Neural cell (in vitro differentiated cells): Measurements from ENCODE around the gene PGS1. TPM values are rescaled to one million over a fixed set of nuclear protein-coding genes. Genes with fewer than 3 reads are reported as not detected.

Source experiments
- H2AFZ ChIP-seq: fragments of 200-600, 300-800 bp; sonication (generic), shearing (Covaris generic); 2 replicates; pipeline ENCODE4 v1.6.0; 2014; ENCODE audit warnings: low read depth, mild to moderate bottlenecking, antibody characterized with exemption, low read length, moderate library complexity
- H3F3A ChIP-seq: fragments of 200-600 bp; shearing (Covaris generic); 2 replicates; pipeline ENCODE4 v1.6.1; 2016; ENCODE audit warnings: mild to moderate bottlenecking, moderate library complexity, mixed read lengths, antibody characterized with exemption, low read length; ENCODE audit not compliant: insufficient read depth, poor library complexity, severe bottlenecking
- H3K27ac ChIP-seq: fragments of 200-600, 300-800 bp; sonication (generic), shearing (Covaris generic); 2 replicates; pipeline ENCODE4 v1.5.1; 2014; ENCODE audit warnings: mild to moderate bottlenecking, low read length, moderate library complexity
- H3K27me3 ChIP-seq: fragments of 300-800, 200-600 bp; sonication (generic), shearing (Covaris generic); 2 replicates; pipeline ENCODE4 v1.6.0; 2014; ENCODE audit warnings: mild to moderate bottlenecking, low read depth, low read length, moderate library complexity; ENCODE audit not compliant: insufficient read depth
- H3K36me3 ChIP-seq: fragments of 300-800, 200-600 bp; sonication (generic), shearing (Covaris generic); 2 replicates; pipeline ENCODE4 v1.5.1; 2014; ENCODE audit warnings: mild to moderate bottlenecking, antibody characterized with exemption, low read length, moderate library complexity; ENCODE audit not compliant: insufficient read depth
- H3K4me2 ChIP-seq: fragments of 300-800, 200-600 bp; sonication (generic), shearing (Covaris generic); 2 replicates; pipeline ENCODE4 v1.6.0; 2014; ENCODE audit warnings: mild to moderate bottlenecking, low read length
- H3K4me3 ChIP-seq: fragments of 300-800, 200-600 bp; sonication (generic), shearing (Covaris generic); 2 replicates; pipeline ENCODE4 v1.5.1; 2014; ENCODE audit warnings: mild to moderate bottlenecking, low read length, moderate library complexity
- H3K79me2 ChIP-seq: fragments of 200-600 bp; shearing (Covaris generic); replicated peaks from 2 replicates; pipeline ENCODE4 v1.6.0; 2014; ENCODE audit warnings: mild to moderate bottlenecking, low read length, moderate library complexity; ENCODE audit not compliant: insufficient read depth
- H3K9ac ChIP-seq: fragments of 300-800, 200-600 bp; sonication (generic), shearing (Covaris generic); 2 replicates; pipeline ENCODE4 v1.6.1; 2016; ENCODE audit warnings: mild to moderate bottlenecking, low read length, mixed read lengths
- H3K9me2 ChIP-seq: fragments of 200-600 bp; shearing (Covaris generic); 2 replicates; pipeline ENCODE4 v1.6.1; 2016; ENCODE audit warnings: mild to moderate bottlenecking, low read length, mixed read lengths; ENCODE audit not compliant: insufficient read depth
- H3K9me3 ChIP-seq: fragments of 200-600, 300-800 bp; sonication (generic), shearing (Covaris generic); 2 replicates; pipeline ENCODE4 v1.6.1; 2016; ENCODE audit warnings: mild to moderate bottlenecking, mixed run types, low read length, moderate library complexity, mixed read lengths
- H4K20me1 ChIP-seq: fragments of 200-600 bp; shearing (Covaris generic); 2 replicates; pipeline ENCODE4 v1.6.1; 2016; ENCODE audit warnings: mild to moderate bottlenecking, mixed run types; ENCODE audit not compliant: insufficient read depth
- EP300 ChIP-seq: fragments of 450-650 bp; conservative IDR thresholded peaks from 2 replicates; pipeline ENCODE4 v1.6.1; 2014; ENCODE audit warnings: antibody characterized with exemption, mild to moderate bottlenecking, moderate library complexity; ENCODE audit not compliant: poor library complexity, severe bottlenecking
- EZH2 ChIP-seq: fragments of 200-600, 300-800 bp; shearing (Covaris generic), sonication (generic); IDR thresholded peaks from 2 replicates; pipeline ENCODE4 v1.6.1; 2014; ENCODE audit warnings: antibody characterized with exemption, low read length, borderline replicate concordance, mild to moderate bottlenecking; ENCODE audit not compliant: insufficient read depth, poor library complexity, severe bottlenecking
- MXI1 ChIP-seq: fragments of 450-650 bp; conservative IDR thresholded peaks from 2 replicates; pipeline ENCODE4 v1.6.1; 2014; ENCODE audit warnings: antibody characterized with exemption, mild to moderate bottlenecking; ENCODE audit not compliant: poor library complexity, severe bottlenecking
- POLR2AphosphoS5 ChIP-seq: IDR thresholded peaks from 2 replicates; pipeline ENCODE4 v1.6.1; 2012
- RAD21 ChIP-seq: fragments of 450-650 bp; conservative IDR thresholded peaks from 2 replicates; pipeline ENCODE4 v1.6.1; 2014; ENCODE audit warnings: antibody characterized with exemption, mild to moderate bottlenecking, moderate library complexity
- SMC3 ChIP-seq: fragments of 450-650 bp; conservative IDR thresholded peaks from 2 replicates; pipeline ENCODE4 v1.6.1; 2014; ENCODE audit warnings: antibody characterized with exemption, mild to moderate bottlenecking, moderate library complexity; ENCODE audit not compliant: poor library complexity
- TAF1 ChIP-seq: IDR thresholded peaks from 2 replicates; pipeline ENCODE4 v1.6.1; 2012; ENCODE audit warnings: low read depth
- polyA plus RNA-seq: library from polyadenylated mRNA; depleted of rRNA; stranded (reverse); fragments of >200 nt; gene quantifications from 2 replicates; pipeline ENCODE4 v1.2.3, GENCODE V29; 2014
- TF ChIP-seq, protein P1 (sequence below): IDR thresholded peaks from 2 replicates; pipeline ENCODE4 v1.6.1; 2012; ENCODE audit warnings: borderline replicate concordance
- TF ChIP-seq, protein P2 (sequence below): fragments of 450-650 bp; IDR thresholded peaks from 2 replicates; pipeline ENCODE4 v1.5.1; 2014; ENCODE audit warnings: antibody characterized with exemption, mild to moderate bottlenecking, moderate library complexity; ENCODE audit not compliant: poor library complexity, severe bottlenecking

The PGS1 gene
- polyA plus RNA-seq, 1 donor from 2014 or later = 65.7 TPM

DNA sequence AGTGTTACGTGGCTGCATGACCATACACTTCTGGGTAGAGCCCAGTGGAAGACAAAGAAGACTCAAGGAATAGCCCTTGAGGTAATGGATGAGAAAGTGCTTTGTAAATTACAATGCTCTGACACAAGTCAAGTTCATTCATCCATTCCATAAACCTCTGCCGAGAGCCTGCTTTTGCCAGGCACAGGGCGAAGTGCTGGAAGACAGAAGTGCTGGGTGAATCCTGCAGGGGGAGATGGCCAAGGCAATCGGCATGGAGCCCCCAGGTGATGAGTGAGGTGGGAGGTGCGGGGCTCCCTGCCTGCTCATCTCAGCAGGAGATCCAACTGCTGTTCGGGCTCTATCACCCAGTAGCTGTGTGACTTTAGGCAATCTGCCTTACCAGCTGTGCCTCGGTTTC is 15.8 kb upstream of the PGS1 start:
- Histone ChIP-seq H3K36me3 (no peaks in the 10 kb centered on the region), H3K4me3 (no peak overlapping the region), H2AFZ (no peak overlapping the region), H3K79me2 (peaks cover 11% of the 10 kb centered on the region), H3K9ac (no peak overlapping the region), H3F3A (no peaks in the 10 kb centered on the region), H3K9me3 (no peaks in the 10 kb centered on the region), H3K4me2 (no peak overlapping the region), H4K20me1 (peaks cover 8% of the 10 kb centered on the region), H3K27me3 (no peaks in the 10 kb centered on the region), H3K9me2 (no peaks in the 10 kb centered on the region), H3K27ac (no peak overlapping the region)
- TF ChIP-seq EP300 (no peak), RAD21 (no peak), MXI1 (no peak), EZH2 (no peak), SMC3 (no peak), TAF1 (no peak), POLR2AphosphoS5 (no peak)
- TF ChIP-seq, protein P1, sequence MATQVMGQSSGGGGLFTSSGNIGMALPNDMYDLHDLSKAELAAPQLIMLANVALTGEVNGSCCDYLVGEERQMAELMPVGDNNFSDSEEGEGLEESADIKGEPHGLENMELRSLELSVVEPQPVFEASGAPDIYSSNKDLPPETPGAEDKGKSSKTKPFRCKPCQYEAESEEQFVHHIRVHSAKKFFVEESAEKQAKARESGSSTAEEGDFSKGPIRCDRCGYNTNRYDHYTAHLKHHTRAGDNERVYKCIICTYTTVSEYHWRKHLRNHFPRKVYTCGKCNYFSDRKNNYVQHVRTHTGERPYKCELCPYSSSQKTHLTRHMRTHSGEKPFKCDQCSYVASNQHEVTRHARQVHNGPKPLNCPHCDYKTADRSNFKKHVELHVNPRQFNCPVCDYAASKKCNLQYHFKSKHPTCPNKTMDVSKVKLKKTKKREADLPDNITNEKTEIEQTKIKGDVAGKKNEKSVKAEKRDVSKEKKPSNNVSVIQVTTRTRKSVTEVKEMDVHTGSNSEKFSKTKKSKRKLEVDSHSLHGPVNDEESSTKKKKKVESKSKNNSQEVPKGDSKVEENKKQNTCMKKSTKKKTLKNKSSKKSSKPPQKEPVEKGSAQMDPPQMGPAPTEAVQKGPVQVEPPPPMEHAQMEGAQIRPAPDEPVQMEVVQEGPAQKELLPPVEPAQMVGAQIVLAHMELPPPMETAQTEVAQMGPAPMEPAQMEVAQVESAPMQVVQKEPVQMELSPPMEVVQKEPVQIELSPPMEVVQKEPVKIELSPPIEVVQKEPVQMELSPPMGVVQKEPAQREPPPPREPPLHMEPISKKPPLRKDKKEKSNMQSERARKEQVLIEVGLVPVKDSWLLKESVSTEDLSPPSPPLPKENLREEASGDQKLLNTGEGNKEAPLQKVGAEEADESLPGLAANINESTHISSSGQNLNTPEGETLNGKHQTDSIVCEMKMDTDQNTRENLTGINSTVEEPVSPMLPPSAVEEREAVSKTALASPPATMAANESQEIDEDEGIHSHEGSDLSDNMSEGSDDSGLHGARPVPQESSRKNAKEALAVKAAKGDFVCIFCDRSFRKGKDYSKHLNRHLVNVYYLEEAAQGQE = no peak
- TF ChIP-seq, protein P2, sequence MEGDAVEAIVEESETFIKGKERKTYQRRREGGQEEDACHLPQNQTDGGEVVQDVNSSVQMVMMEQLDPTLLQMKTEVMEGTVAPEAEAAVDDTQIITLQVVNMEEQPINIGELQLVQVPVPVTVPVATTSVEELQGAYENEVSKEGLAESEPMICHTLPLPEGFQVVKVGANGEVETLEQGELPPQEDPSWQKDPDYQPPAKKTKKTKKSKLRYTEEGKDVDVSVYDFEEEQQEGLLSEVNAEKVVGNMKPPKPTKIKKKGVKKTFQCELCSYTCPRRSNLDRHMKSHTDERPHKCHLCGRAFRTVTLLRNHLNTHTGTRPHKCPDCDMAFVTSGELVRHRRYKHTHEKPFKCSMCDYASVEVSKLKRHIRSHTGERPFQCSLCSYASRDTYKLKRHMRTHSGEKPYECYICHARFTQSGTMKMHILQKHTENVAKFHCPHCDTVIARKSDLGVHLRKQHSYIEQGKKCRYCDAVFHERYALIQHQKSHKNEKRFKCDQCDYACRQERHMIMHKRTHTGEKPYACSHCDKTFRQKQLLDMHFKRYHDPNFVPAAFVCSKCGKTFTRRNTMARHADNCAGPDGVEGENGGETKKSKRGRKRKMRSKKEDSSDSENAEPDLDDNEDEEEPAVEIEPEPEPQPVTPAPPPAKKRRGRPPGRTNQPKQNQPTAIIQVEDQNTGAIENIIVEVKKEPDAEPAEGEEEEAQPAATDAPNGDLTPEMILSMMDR = no peak

DNA sequence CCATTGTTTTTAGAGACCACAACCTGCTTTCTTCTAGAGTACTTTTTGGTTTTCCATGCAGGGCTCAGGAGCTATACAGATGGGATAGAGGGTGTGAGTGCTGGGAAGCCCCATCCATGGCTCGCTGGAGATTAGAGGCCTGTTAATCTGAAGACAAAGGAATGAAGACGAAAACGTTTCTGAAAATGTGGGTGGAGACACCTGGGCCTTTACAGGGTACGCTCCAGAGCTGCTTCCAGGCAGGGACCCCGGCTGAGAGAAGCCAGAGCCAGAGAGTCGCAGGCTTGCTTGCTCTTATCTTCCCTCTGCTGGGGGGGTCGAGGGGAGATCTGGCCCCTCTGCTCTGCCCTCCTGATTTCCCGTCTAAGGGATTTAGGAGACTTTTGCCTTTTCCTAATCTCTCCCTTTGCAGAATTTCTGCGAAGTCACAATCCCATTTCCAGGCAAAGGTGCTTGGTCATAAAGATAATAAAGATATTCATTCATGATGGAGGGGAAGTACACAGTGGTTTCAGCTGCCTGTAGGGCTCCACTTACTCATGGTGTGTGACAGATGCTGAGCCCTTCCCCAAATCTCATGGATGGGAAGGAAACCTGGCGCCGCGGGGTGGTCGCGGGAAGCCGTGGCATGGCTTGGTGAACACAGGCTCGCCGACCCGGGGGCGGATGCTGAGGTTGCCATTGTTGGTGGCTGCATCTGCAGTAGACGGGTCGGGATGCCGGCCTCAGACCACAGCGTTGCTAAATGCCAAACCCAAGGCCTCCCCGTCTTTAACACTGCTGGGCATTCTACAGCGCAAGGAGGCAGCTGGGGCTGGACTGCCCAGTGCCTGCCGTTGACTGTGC is 13.8 kb upstream of the PGS1 start:
- no peak overlapping the region for H3K4me2 ChIP-seq
- H3K9me3 ChIP-seq = no peaks in the 10 kb centered on the region
- no peak overlapping the region for H3K9ac ChIP-seq
- no peaks in the 10 kb centered on the region for H3K27me3 ChIP-seq
- H3K27ac ChIP-seq = no peak overlapping the region
- TF ChIP-seq TAF1 = no peak
- TF ChIP-seq EZH2 = no peak
- no peak for TF ChIP-seq POLR2AphosphoS5
- no peak for TF ChIP-seq MXI1
- TF ChIP-seq EP300 = no peak
- TF ChIP-seq SMC3 = no peak
- TF ChIP-seq, protein P1 = no peak
- no peak for TF ChIP-seq RAD21
- TF ChIP-seq, protein P2 = no peak
- no peak overlapping the region for H2AFZ ChIP-seq
- H4K20me1 ChIP-seq = no peaks in the 10 kb centered on the region
- H3K36me3 ChIP-seq = no peaks in the 10 kb centered on the region
- H3K4me3 ChIP-seq = no peak overlapping the region
- H3K79me2 ChIP-seq = no peaks in the 10 kb centered on the region
- H3K9me2 ChIP-seq = no peaks in the 10 kb centered on the region
- H3F3A ChIP-seq = no peaks in the 10 kb centered on the region
